ENCODE results near the gene UTP25.
A peak's percentile ranks its signal among the peaks of the same experiment; 100 is the strongest.

Gene UTP25

GRCh38 chr1:209813902-209814301 lies 13.9 kb upstream of the UTP25 start:
- no peak overlapping the region for H3K27ac Mint-ChIP-seq (ENCODE audit: low read depth)
- no peaks in the 10 kb centered on the region for H3K4me1 Mint-ChIP-seq
- H3K27me3 Mint-ChIP-seq: peaks cover 9% of the 10 kb centered on the region
- no peak for DNase-seq (ENCODE audit: low spot score in 2 of 2)
- no peak for ATAC-seq (replicated peaks; ENCODE audit: extremely low read depth, poor library complexity, severe bottlenecking)
- H3K4me3 Mint-ChIP-seq: no peak overlapping the region
- H3K9me3 Mint-ChIP-seq: no peaks in the 10 kb centered on the region
- H3K36me3 Mint-ChIP-seq (ENCODE audit: insufficient read depth): no peaks in the 10 kb centered on the region

- Mint-ChIP-seq H3K4me1 (no peaks in the 10 kb centered on the region), H3K4me3 (no peak overlapping the region), H3K27ac (ENCODE audit: low read depth) (no peak overlapping the region), H3K9me3 (no peaks in the 10 kb centered on the region), H3K27me3 (peaks cover 23% of the 10 kb centered on the region), H3K36me3 (ENCODE audit: insufficient read depth) (no peaks in the 10 kb centered on the region)
- no peak for DNase-seq (ENCODE audit: low spot score in 2 of 2)
- ATAC-seq (replicated peaks; ENCODE audit: extremely low read depth, poor library complexity, severe bottlenecking): no peak
Observed at GRCh38 chr1:209815490-209815889, 12.3 kb upstream of the UTP25 start.

GRCh38 chr1:209815931-209816341 lies 11.8 kb upstream of the UTP25 start:
- peaks cover 28% of the 10 kb centered on the region for H3K27me3 Mint-ChIP-seq
- H3K4me1 Mint-ChIP-seq: no peaks in the 10 kb centered on the region
- H3K9me3 Mint-ChIP-seq: no peaks in the 10 kb centered on the region
- no peak overlapping the region for H3K27ac Mint-ChIP-seq (ENCODE audit: low read depth)
- H3K36me3 Mint-ChIP-seq (ENCODE audit: insufficient read depth): no peaks in the 10 kb centered on the region
- ATAC-seq (replicated peaks; ENCODE audit: extremely low read depth, poor library complexity, severe bottlenecking): no peak
- H3K4me3 Mint-ChIP-seq: no peak overlapping the region
- no peak for DNase-seq (ENCODE audit: low spot score in 2 of 2)

DNA sequence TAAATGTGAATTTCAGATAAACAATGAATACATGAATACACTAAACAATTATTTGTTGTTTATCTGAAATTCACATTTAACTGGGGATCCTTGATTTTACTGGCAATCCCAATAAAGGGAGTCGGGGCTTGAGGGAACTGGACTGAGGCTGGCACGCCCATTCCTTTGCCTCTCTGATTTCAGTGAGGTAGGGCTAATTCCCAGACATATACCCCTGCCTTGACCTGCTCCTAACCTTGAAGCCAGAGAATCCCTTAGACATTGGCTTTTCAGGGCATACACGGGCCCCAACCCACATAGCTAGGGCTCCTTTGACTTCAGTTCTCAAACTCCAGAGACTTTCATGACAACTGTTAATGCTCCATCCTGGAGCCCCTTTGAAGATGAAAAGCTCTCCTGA lies 10.8 kb upstream of the UTP25 start:
- no peak overlapping the region for H3K27ac Mint-ChIP-seq (ENCODE audit: low read depth)
- no peaks in the 10 kb centered on the region for H3K9me3 Mint-ChIP-seq
- no peak overlapping the region for H3K4me3 Mint-ChIP-seq
- DNase-seq (ENCODE audit: low spot score in 2 of 2) (no peak), ATAC-seq (replicated peaks; ENCODE audit: extremely low read depth, poor library complexity, severe bottlenecking) (no peak)
- H3K27me3 Mint-ChIP-seq: peaks cover 36% of the 10 kb centered on the region
- H3K36me3 Mint-ChIP-seq (ENCODE audit: insufficient read depth): no peaks in the 10 kb centered on the region
- H3K4me1 Mint-ChIP-seq: no peaks in the 10 kb centered on the region

GRCh38 chr1:209817691-209818090 lies 10.1 kb upstream of the UTP25 start:
- no peaks in the 10 kb centered on the region for H3K36me3 Mint-ChIP-seq (ENCODE audit: insufficient read depth)

DNA sequence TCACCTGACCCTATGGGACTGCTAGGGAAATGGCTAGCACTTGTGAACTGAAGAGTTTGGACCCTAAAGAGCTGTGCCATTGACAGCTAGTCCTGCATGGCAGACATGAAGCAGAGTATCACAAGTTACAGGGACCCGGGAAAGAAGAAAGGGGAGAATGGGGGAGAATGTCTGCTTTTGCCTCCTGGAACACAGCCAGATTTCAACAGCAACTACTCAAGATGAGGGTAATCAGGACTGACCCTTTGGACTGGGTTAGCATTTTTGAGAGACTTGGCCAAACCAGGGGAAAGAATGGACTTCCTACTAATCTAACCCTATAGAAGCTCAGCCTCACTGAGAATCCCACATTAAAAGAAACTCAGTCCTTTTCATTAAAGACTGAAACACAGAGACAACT lies 8.7 kb upstream of the UTP25 start:
- ATAC-seq (replicated peaks; ENCODE audit: extremely low read depth, poor library complexity, severe bottlenecking): no peak
- H3K27me3 Mint-ChIP-seq: peaks cover 49% of the 10 kb centered on the region

More at GRCh38 chr1:209817691-209818090, 10.1 kb upstream of the UTP25 start:
- Mint-ChIP-seq H3K27me3 (peaks cover 42% of the 10 kb centered on the region), H3K27ac (ENCODE audit: low read depth) (no peak overlapping the region), H3K9me3 (no peaks in the 10 kb centered on the region), H3K4me1 (peaks cover under 1% of the 10 kb centered on the region), H3K4me3 (no peak overlapping the region)
- no peak for DNase-seq (ENCODE audit: low spot score in 2 of 2)
- ATAC-seq (replicated peaks; ENCODE audit: extremely low read depth, poor library complexity, severe bottlenecking): no peak

GRCh38 chr1:209820986-209821385 lies 6.8 kb upstream of the UTP25 start:
- ATAC-seq (replicated peaks; ENCODE audit: extremely low read depth, poor library complexity, severe bottlenecking) (no peak), DNase-seq (ENCODE audit: low spot score in 2 of 2) (no peak)
- no peak overlapping the region for H3K27ac Mint-ChIP-seq (ENCODE audit: low read depth)
- H3K4me3 Mint-ChIP-seq: no peak overlapping the region
- H3K36me3 Mint-ChIP-seq (ENCODE audit: insufficient read depth): no peaks in the 10 kb centered on the region
- peaks cover 49% of the 10 kb centered on the region for H3K27me3 Mint-ChIP-seq
- peaks cover 8% of the 10 kb centered on the region for H3K4me1 Mint-ChIP-seq
- no peaks in the 10 kb centered on the region for H3K9me3 Mint-ChIP-seq

More for the DNA sequence above, 8.7 kb upstream of the UTP25 start:
- Mint-ChIP-seq H3K4me1 (peaks cover 8% of the 10 kb centered on the region), H3K4me3 (no peak overlapping the region), H3K27ac (ENCODE audit: low read depth) (no peak overlapping the region), H3K36me3 (ENCODE audit: insufficient read depth) (no peaks in the 10 kb centered on the region), H3K9me3 (no peaks in the 10 kb centered on the region)
- no peak for DNase-seq (ENCODE audit: low spot score in 2 of 2)

DNA sequence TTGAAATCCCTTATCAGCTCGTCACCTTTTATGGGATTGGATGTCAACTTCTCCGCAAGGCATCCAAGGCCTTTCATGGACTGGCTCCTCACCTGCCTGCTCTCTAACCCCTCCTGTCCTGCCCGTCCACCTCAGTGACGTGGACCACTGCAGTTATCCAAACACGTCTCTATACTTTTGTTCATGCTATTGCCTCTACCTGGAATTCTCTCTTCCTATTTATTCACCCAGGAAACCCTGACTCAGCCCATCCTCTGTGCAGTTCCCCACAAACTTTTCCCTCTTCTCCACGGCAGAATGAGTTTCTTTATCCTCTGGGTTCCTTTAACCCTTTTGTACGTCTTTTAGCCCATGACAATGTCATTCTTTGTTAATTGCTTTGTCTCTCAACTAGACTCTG lies 5.1 kb upstream of the UTP25 start:
- H3K36me3 Mint-ChIP-seq (ENCODE audit: insufficient read depth): no peaks in the 10 kb centered on the region
- H3K27me3 Mint-ChIP-seq: peaks cover 49% of the 10 kb centered on the region
- H3K9me3 Mint-ChIP-seq: no peaks in the 10 kb centered on the region
- no peak for ATAC-seq (replicated peaks; ENCODE audit: extremely low read depth, poor library complexity, severe bottlenecking)
- H3K27ac Mint-ChIP-seq (ENCODE audit: low read depth): no peak overlapping the region
- DNase-seq (ENCODE audit: low spot score in 2 of 2): no peak
- H3K4me3 Mint-ChIP-seq: no peak overlapping the region
- peaks cover 13% of the 10 kb centered on the region for H3K4me1 Mint-ChIP-seq

GRCh38 chr1:209823143-209824041 lies 4.4 kb upstream of the UTP25 start:
- peaks cover 45% of the 10 kb centered on the region for H3K27me3 Mint-ChIP-seq
- peaks cover 5% of the 10 kb centered on the region for H3K36me3 Mint-ChIP-seq (ENCODE audit: insufficient read depth)
- H3K9me3 Mint-ChIP-seq: no peaks in the 10 kb centered on the region
- no peak overlapping the region for H3K4me3 Mint-ChIP-seq
- peaks cover 14% of the 10 kb centered on the region for H3K4me1 Mint-ChIP-seq
- no peak overlapping the region for H3K27ac Mint-ChIP-seq (ENCODE audit: low read depth)
- ATAC-seq (replicated peaks; ENCODE audit: extremely low read depth, poor library complexity, severe bottlenecking) (no peak), DNase-seq (ENCODE audit: low spot score in 2 of 2) (no peak)

GRCh38 chr1:209825591-209826434 lies 2.0 kb upstream of the UTP25 start:
- Mint-ChIP-seq H3K27ac (ENCODE audit: low read depth) (no peak overlapping the region), H3K36me3 (ENCODE audit: insufficient read depth) (peaks cover 9% of the 10 kb centered on the region), H3K4me1 (peaks cover 31% of the 10 kb centered on the region), H3K4me3 (no peak overlapping the region), H3K9me3 (no peaks in the 10 kb centered on the region), H3K27me3 (peaks cover 22% of the 10 kb centered on the region)
- ATAC-seq (replicated peaks; ENCODE audit: extremely low read depth, poor library complexity, severe bottlenecking) (no peak), DNase-seq (ENCODE audit: low spot score in 2 of 2) (no peak)

DNA sequence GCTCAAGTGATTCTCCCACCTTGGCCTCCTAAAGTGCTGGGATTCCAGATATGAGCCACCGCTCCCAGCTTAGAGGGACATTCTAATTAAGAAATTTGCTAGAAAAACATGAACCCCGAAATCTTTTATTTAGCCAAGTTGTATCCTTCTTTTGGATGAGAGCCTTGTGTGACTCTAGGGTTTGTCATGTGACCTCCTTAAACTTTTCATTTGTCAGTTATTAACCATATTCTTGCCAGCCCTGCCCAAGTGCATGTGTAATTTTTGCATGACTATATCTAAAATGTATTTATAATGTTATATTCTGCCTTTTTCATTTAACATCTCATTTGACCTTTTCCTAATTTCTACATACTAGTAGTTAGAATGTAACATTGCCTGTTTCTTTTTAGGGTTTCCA lies 1.9 kb downstream of the UTP25 start:
- ATAC-seq (replicated peaks; ENCODE audit: extremely low read depth, poor library complexity, severe bottlenecking): no peak
- H3K36me3 Mint-ChIP-seq (ENCODE audit: insufficient read depth): peaks cover 40% of the 10 kb centered on the region
- H3K27me3 Mint-ChIP-seq: no peaks in the 10 kb centered on the region

DNA sequence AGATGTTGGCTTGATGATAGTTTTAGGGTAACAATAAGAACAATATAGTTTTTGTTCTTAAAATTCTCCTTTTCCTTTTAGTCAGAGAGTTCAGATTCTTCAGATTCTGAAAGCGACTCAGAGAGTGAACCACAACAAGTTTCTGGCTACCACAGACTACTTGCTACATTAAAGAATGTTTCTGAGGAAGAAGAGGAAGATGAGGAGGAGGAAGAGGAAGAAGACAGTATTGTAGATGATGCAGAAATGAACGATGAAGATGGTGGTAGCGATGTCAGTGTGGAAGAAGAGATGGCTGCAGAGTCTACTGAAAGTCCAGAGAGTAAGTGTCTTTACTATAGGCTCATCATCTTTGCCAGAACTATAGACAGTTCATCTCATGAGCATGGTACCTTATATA lies 3.0 kb downstream of the UTP25 start:
- Mint-ChIP-seq H3K36me3 (ENCODE audit: insufficient read depth) (peaks cover 49% of the 10 kb centered on the region), H3K27me3 (no peaks in the 10 kb centered on the region), H3K27ac (ENCODE audit: low read depth) (no peak overlapping the region), H3K4me3 (no peak overlapping the region), H3K9me3 (no peaks in the 10 kb centered on the region), H3K4me1 (peaks cover 35% of the 10 kb centered on the region)
- DNase-seq (ENCODE audit: low spot score in 2 of 2) (no peak), ATAC-seq (replicated peaks; ENCODE audit: extremely low read depth, poor library complexity, severe bottlenecking) (no peak)

More for the DNA sequence above, 1.9 kb downstream of the UTP25 start:
- Mint-ChIP-seq H3K4me3 (peak overlapping the region; percentile 85), H3K4me1 (peaks cover 35% of the 10 kb centered on the region), H3K9me3 (no peaks in the 10 kb centered on the region), H3K27ac (ENCODE audit: low read depth) (no peak overlapping the region)
- DNase-seq (ENCODE audit: low spot score in 2 of 2): no peak

- Mint-ChIP-seq H3K27ac (ENCODE audit: low read depth) (no peak overlapping the region), H3K9me3 (no peaks in the 10 kb centered on the region), H3K4me3 (no peak overlapping the region), H3K36me3 (ENCODE audit: insufficient read depth) (peaks cover 58% of the 10 kb centered on the region), H3K27me3 (no peaks in the 10 kb centered on the region), H3K4me1 (peaks cover 35% of the 10 kb centered on the region)
- ATAC-seq (replicated peaks; ENCODE audit: extremely low read depth, poor library complexity, severe bottlenecking): no peak
- DNase-seq (ENCODE audit: low spot score in 2 of 2): no peak
Observed at GRCh38 chr1:209831615-209832014, 3.8 kb downstream of the UTP25 start.
